ENCODE results near the gene KRTAP23-1.

Gene KRTAP23-1

GRCh38 chr21:30305136-30305535 is 43.3 kb downstream of the KRTAP23-1 start:
- no peak for DNase-seq
